A673 (cell line): ENCODE results near the gene ZFP36L2.

Source experiments
- CTCF ChIP-seq: fragments of 300-800, 200-600 bp; sonication (generic); conservative IDR thresholded peaks from 2 replicates; pipeline ENCODE4 v1.5.1; 2017; ENCODE audit warnings: low read depth, mild to moderate bottlenecking, antibody characterized with exemption, low read length, moderate library complexity, mixed read lengths
- EZH2 ChIP-seq: fragments of 200-600 bp; sonication (generic); IDR thresholded peaks from 2 replicates; pipeline ENCODE4 v1.6.1; 2017; ENCODE audit warnings: borderline replicate concordance, low read depth, mild to moderate bottlenecking, mixed read lengths, antibody characterized with exemption, low read length; ENCODE audit not compliant: poor library complexity, severe bottlenecking

GRCh38 chr2:43268066-43268953 is 41.9 kb upstream of the ZFP36L2 start:
- TF ChIP-seq CTCF (no peak), EZH2 (no peak)
